Panc1 (cell line): ENCODE results near the gene EOLA1.

Source experiments
- CTCF ChIP-seq: fragments of 450-650 bp; IDR thresholded peaks from 2 replicates; pipeline ENCODE4 v1.5.1; 2017; ENCODE audit warnings: mild to moderate bottlenecking
- POLR2AphosphoS5 ChIP-seq: IDR thresholded peaks from 2 replicates; pipeline ENCODE4 v1.6.1; 2012; ENCODE audit warnings: mild to moderate bottlenecking, low read depth, low read length, moderate library complexity

DNA sequence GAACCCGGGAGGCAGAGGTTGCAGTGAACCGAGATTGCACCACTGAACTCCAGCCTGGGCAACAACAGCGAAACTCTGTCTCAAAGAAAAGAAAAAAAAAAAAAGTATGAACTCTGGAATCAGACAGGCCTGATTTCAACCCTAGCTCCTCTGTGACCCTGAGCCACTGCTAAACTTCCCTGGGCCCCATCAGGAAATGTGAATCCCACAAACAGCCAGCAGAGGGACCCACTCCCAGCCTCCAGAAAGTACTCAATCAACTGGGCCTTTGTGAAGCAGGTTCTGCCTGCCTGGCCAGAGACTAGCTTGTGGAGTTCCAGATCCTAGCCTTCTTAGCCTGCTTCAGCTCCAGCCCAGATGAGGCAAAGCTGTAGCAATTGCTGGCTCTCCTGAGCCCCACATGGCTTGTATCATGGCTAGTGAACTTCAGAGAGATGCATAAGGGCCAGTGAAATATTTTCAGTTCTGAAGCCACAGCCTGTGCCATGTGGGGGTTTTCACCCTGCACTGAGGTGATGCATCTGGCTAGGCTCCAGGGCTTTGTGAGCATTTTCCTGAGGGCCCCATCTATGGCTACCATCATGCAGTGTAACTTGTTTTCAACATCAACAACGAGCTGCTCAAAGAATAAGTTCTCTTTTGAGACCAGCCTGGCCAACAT is 28.5 kb upstream of the EOLA1 start:
- TF ChIP-seq POLR2AphosphoS5 (no peak), CTCF (peak; percentile 82)
